ENCODE results near the gene GLOD4. TPM values are rescaled to one million over a fixed set of nuclear protein-coding genes. Genes with fewer than 3 reads are reported as not detected.

GLOD4 gene
- total and polyA plus RNA-seq, 10 donors, result 38.6 to 69.7 (median 54.0) TPM

- WGBS, 5 donors, result 93 to 98% (median 95%) methylated on average over 5 of the region's 5 CpGs
- no peak for DNase-seq
- no peaks in the 10 kb centered on the region for H3K9me3 ChIP-seq
- H3K4me1 ChIP-seq, result peaks cover 12 to 32% (median 24%) of the 10 kb centered on the region in 6 donors
- H3K27me3 ChIP-seq (replicated peaks in 1 of 7), result no peaks in the 10 kb centered on the region
- H3K27ac ChIP-seq, result no peak overlapping the region
- no peaks in the 10 kb centered on the region for H3K36me3 ChIP-seq
- no peak overlapping the region for H3K4me3 ChIP-seq
- intact Hi-C loops (cut with DNase I; ENCODE audit: low total_unique reads), result no loop called here
- no peak for TF ChIP-seq POLR2A (IDR thresholded peaks at IDR 0.05)
- TF ChIP-seq, protein P1, sequence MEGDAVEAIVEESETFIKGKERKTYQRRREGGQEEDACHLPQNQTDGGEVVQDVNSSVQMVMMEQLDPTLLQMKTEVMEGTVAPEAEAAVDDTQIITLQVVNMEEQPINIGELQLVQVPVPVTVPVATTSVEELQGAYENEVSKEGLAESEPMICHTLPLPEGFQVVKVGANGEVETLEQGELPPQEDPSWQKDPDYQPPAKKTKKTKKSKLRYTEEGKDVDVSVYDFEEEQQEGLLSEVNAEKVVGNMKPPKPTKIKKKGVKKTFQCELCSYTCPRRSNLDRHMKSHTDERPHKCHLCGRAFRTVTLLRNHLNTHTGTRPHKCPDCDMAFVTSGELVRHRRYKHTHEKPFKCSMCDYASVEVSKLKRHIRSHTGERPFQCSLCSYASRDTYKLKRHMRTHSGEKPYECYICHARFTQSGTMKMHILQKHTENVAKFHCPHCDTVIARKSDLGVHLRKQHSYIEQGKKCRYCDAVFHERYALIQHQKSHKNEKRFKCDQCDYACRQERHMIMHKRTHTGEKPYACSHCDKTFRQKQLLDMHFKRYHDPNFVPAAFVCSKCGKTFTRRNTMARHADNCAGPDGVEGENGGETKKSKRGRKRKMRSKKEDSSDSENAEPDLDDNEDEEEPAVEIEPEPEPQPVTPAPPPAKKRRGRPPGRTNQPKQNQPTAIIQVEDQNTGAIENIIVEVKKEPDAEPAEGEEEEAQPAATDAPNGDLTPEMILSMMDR (IDR thresholded peaks at IDR 0.05 in 8 of 11, conservative IDR thresholded peaks at IDR 0.05 in 3 of 11), result no peak
- TF ChIP-seq POLR2AphosphoS5 (IDR thresholded peaks at IDR 0.05), result no peak
These were observed 64.0 kb downstream of the GLOD4 start for GRCh38 chr17:718075-718474.

Other genes starting within 250 kb of the GLOD4 start
- gene VPS53, start 67.4 kb downstream of the GLOD4 start, total RNA-seq, result 10 to 100 TPM; 41.7 to 82.2 (median 57.1) TPM
- gene VPS53, start 67.4 kb downstream of the GLOD4 start, polyA plus RNA-seq, result 1 to 10 TPM; 3.5 to 8.1 (median 5.2) TPM
- 1 to 10 TPM; 3.1 to 5.8 (median 4.5) TPM for gene TLCD3A, start 49.7 kb downstream of the GLOD4 start, total RNA-seq
- 1 to 10 TPM in 2 of 3 donors, under 1 TPM in 1; 0.96 to 1.6 (median 1.2) TPM for gene TLCD3A, start 49.7 kb downstream of the GLOD4 start, polyA plus RNA-seq
- gene GEMIN4, start 30.0 kb downstream of the GLOD4 start, total RNA-seq, result 10 to 100 TPM; 17.3 to 24.9 (median 19.9) TPM
- gene GEMIN4, start 30.0 kb downstream of the GLOD4 start, polyA plus RNA-seq, result 10 to 100 TPM in 1 of 3 donors, 1 to 10 TPM in 2; 5.7 to 11.4 (median 8.9) TPM
- 10 to 100 TPM; 14.0 to 23.1 (median 17.5) TPM for gene MRM3, start 73 bp upstream of the GLOD4 start, total RNA-seq
- 10 to 100 TPM; 13.5 to 16.9 (median 15.1) TPM for gene MRM3, start 73 bp upstream of the GLOD4 start, polyA plus RNA-seq
- gene NXN, start 197.5 kb upstream of the GLOD4 start, total RNA-seq, result 10 to 100 TPM in 5 of 7 donors, 1 to 10 TPM in 2; 7.2 to 21.4 (median 14.1) TPM
- 1 to 10 TPM; 3.9 to 6.6 (median 5.8) TPM for gene NXN, start 197.5 kb upstream of the GLOD4 start, polyA plus RNA-seq
- gene TIMM22, start 214.8 kb upstream of the GLOD4 start, total RNA-seq, result 10 to 100 TPM in 6 of 7 donors, 1 to 10 TPM in 1; 9.7 to 14.3 (median 11.2) TPM
- 1 to 10 TPM; 5.1 to 8.8 (median 7.0) TPM for gene TIMM22, start 214.8 kb upstream of the GLOD4 start, polyA plus RNA-seq

All from spleen (tissue), 11 donors.